Esophagus muscularis mucosa (tissue), 3 donors: ENCODE results near the gene RIGI.

Source experiments
- POLR2A ChIP-seq: fragments of 450-650 bp; IDR thresholded peaks from one replicate; pipeline ENCODE4 v1.6.1; 2017; ENCODE audit warnings: antibody characterized with exemption, moderate library complexity, mild to moderate bottlenecking, low read depth
- TF ChIP-seq, protein P1 (sequence below), 3 experiments: fragments of 200-600 bp in 2 of 3; fragments of 450-650 bp in 1 of 3; sonication (generic) in 2 of 3; IDR thresholded peaks; one replicate each; pipeline ENCODE4 v1.5.1; 2017 to 2019; ENCODE audit warnings: antibody characterized with exemption in 3 of 3, mild to moderate bottlenecking in 2 of 3, moderate library complexity in 1 of 3

DNA sequence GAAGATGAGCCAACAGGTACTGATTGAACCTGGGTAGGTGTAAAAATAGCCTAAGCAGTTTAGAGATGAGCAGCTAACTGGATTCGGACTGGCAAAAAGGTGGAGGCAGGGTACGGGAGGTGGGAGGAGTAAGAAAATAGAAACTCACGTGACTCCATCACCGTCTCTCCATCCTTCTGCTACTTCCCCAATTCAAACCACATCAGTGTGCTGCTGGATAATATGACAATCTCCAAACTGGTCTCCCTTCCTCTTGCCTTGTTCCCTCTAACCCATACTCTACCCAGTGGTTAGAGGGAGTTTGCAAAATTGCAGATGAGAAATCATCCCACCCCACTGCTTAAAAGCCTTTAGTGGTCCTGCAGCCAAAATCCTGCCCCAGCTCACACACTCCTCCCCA lies 42.7 kb downstream of the RIGI start:
- TF ChIP-seq, protein P1, sequence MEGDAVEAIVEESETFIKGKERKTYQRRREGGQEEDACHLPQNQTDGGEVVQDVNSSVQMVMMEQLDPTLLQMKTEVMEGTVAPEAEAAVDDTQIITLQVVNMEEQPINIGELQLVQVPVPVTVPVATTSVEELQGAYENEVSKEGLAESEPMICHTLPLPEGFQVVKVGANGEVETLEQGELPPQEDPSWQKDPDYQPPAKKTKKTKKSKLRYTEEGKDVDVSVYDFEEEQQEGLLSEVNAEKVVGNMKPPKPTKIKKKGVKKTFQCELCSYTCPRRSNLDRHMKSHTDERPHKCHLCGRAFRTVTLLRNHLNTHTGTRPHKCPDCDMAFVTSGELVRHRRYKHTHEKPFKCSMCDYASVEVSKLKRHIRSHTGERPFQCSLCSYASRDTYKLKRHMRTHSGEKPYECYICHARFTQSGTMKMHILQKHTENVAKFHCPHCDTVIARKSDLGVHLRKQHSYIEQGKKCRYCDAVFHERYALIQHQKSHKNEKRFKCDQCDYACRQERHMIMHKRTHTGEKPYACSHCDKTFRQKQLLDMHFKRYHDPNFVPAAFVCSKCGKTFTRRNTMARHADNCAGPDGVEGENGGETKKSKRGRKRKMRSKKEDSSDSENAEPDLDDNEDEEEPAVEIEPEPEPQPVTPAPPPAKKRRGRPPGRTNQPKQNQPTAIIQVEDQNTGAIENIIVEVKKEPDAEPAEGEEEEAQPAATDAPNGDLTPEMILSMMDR (IDR thresholded peaks at IDR 0.05): no peak
- TF ChIP-seq POLR2A: no peak
